H54 (cell line): ENCODE measurements around the gene PDZK1IP1.
"Not testable (repeated sequence)": the region's sequence is repeated elsewhere in the genome, so short reads cannot be mapped to it uniquely, and the experiment has no call there.

ENCODE experiments used
- DNase-seq: peaks from one replicate; pipeline ENCODE4 v3.0.0; 2011; ENCODE audit warnings: low spot score, mixed read lengths; ENCODE audit not compliant: insufficient read length
- FAIRE-seq: peaks from 3 replicates; lab custom pipeline; 2011; peaks lifted over from hg19 to GRCh38; lab: Jason Lieb, UNC
- POLR2A ChIP-seq: IDR thresholded peaks from 2 replicates; pipeline ENCODE4 v1.6.1; 2011; ENCODE audit warnings: low read depth, mild to moderate bottlenecking, low read length

PDZK1IP1 gene

DNA sequence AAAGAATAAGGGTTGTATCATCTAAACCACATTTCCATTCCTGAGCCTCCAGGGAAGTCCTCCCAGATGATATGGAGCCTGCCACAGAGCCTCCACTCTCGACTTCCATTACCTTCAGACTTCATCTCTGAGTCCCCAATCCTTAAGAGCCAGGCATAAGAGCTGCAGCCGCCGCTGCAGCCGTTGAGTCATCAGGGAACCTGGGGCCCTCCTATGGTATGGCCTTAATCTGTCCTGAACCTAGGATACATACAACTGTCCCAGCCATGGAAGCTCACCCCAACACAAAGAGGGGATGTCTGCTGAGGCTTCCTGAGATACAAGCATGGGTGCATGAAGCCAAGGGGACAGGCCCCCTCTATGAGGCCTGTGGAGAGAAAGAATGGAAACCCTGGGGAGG, 25.9 kb upstream of the PDZK1IP1 start:
- no peak for FAIRE-seq
- TF ChIP-seq POLR2A: no peak
- DNase-seq: no peak

DNA sequence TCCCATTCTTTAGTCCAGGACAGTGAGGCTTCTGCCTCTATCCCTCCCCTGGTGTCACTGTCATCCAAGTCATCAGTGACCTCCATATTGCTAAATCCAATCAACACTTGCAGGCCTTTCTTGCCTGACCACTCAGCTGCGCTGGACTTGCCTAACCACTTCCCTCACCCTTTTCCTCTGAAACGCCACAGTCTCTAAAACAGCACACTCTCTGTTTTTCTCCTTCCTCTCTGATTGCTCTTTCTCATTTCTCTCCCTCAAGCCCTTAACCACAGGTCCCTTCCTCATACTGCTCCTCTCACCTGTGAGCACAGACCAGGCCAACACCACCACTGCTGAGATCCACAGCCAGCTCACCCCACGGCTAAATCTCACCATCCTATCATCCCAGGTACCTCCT, 24.7 kb upstream of the PDZK1IP1 start:
- no peak for FAIRE-seq
- DNase-seq: no peak
- no peak for TF ChIP-seq POLR2A

DNA sequence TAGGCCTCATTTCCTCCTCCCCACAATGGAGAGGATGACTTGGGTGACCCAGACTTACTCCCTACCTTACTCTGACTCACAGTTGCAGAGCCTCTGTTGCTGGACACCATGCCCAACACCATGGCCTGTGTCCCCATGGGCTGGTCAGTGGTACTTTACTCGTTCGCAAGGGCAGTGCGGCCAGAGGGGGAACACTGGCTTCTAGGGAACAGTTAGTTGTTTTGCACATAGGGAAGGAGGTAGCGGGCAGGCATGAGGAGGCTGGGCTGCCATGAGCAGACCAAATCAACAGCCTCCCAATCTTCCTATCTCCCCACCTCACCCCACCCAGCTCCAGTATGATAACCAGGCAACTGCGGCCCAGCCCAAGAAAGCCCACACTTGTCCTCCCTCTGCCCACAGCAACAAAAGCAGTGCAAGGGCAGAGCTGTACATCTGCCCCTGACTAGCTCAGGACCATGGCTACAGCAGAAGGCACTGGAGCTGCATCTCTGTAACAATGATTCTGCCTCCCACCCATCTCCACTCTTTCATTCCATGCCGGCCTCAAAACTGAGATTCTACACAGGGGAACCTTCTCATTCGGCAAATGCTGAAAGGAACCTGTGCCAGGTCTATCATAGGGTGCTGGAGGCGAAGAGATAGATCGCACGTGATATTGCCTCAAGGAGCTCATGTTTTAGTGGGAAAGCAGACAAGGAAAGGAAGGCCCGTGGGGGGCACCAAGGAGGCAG, 23.6 kb upstream of the PDZK1IP1 start:
- DNase-seq (no peak), FAIRE-seq (no peak)
- no peak for TF ChIP-seq POLR2A

DNA sequence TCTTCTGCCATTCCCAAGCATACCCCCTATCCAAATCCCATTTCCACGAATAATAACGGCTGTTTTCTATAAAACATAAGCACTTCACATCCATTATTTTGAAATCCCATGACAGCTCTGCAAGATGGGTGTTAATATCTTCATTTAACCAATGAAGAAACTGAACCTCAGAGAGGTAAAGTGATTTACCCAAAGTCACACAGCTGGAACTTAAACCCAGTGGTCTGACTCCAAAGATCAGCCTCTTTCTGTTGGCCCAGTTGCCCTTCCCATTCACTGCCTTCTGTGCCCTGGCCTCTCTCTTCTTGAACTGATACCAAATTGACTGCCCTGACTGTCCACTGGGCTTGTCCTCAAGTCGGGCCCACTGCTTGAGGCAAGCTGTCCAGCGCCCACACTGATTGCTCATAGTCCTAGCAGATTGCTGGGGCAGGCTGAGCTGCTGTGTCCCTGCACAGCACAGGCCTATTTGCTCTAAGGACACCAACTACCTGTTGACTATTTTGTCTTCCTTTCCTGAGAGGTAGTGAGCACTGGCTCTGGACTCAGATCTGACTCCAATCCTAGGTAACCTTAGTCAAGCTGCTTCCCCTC, 22.9 kb upstream of the PDZK1IP1 start:
- no peak for DNase-seq
- no peak for FAIRE-seq
- no peak for TF ChIP-seq POLR2A

DNA sequence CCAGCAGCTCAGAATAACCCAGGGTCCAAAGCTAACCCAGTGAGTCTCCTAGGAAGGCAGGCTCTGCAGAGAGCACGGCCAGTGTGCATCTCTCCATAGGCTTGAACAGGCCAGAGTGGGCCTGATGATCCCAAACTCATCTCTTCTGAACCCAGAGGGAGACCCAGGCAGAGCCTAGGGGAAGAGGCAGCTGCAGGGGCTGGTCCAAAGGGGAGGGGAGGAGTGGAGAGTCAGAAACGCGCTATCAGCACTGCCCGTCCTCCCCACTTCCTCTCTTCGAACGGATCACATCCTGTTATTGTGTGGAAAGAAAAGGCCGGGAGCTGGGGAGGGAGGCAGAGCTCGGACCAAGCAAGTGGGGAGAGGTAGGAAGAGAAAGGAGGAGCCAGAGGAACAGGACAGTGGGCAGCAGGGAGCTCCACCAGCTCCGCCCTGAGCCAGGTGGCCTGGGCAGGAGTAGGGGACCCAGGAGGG, 22.0 kb upstream of the PDZK1IP1 start:
- TF ChIP-seq POLR2A: no peak
- DNase-seq (no peak), FAIRE-seq (no peak)

DNA sequence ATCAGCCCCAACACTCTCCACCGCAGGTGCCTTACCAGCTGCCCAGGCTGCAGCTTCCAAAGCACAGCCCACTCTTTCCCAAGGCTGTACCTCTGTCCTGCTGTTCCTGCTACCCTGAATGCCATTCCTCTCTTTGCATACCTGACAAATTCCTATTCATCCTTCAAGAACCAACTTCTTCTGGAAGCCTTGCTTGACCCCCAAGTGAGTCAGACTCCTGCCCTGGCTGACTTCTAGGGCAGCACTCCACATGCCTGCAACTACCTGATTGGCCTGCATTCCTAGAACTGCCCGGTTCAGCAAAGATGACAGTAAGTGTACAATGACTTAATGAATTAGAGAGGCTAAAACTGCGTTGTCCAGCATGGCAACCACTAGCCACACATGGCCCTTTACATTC, 20.8 kb upstream of the PDZK1IP1 start:
- no peak for DNase-seq
- TF ChIP-seq POLR2A: no peak
- no peak for FAIRE-seq

DNA sequence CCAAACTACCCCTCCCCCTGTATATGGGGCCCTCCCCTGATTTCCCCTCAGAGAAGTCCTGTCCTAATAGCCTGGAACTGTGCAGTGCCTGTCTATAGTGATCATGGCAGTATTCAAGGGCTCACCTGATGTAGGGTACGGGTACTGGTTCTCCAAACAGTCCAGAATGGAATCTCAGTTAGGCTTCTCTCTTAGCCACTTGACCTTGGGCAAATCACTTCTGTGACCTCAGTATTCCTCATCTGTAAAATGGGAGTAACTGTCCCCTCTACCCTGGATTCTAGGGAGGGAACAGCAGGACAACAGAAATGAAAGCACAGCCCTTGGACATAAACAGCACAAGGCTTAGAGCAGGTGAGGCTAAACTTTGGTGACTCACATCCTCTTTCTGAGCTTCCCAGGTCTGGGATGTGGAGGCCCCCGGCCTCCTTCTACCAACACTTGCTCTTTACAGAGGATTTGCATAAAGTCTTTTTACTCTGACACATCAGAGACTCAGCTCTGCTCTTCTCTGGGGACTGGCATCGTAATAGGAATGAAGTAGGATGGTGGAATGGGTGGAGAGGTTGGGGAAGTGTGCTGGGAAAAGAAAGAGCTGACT, 20.0 kb upstream of the PDZK1IP1 start:
- no peak for FAIRE-seq

DNA sequence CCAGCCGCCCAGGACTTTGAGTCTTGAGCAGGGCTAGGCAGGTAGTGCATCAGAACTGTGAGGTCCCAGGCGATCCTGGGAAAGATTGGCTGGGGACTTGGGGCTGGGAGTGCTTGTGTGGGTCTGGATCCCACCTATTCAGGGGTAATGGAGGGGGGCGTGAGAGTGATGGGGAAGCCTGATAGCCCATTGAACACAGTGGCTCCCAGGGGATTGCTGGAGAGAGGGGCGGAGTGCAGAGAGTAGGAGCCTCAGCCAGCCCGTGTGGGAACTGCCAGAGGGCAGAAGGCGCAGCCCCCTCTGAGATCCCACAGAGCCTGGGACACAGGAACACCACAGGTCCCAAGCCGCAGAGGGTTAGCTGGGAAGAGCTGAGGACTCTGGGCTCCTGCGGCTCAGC, 19.3 kb upstream of the PDZK1IP1 start:
- no peak for FAIRE-seq
- TF ChIP-seq POLR2A: no peak
- no peak for DNase-seq

More for the DNA sequence above, 20.0 kb upstream of the PDZK1IP1 start:
- no peak for TF ChIP-seq POLR2A
- no peak for DNase-seq

DNA sequence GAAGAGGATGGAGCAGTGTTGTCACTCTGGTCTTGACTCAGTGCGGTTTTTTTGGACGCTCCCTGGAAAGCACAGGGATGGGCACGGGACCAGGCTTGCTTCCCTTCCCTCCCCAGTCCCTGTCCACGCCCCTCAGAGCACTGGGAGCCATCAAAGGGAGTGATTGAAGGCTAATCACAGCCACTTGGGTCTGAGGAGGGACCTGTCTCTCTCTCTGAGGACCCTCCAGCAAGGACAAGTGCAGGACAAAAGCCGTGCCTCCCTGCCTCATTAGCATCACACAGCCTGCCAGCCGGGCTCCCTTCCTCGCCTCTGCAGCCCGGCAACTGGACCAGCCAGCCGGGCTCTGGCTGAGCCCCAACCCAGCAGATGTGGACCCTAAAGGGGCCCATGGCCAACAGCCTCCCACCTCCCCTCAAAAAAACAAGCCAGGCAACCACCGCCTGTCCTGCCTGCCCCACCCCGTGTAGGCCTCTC, 18.6 kb upstream of the PDZK1IP1 start:
- DNase-seq (no peak), FAIRE-seq (no peak)
- TF ChIP-seq POLR2A: no peak

DNA sequence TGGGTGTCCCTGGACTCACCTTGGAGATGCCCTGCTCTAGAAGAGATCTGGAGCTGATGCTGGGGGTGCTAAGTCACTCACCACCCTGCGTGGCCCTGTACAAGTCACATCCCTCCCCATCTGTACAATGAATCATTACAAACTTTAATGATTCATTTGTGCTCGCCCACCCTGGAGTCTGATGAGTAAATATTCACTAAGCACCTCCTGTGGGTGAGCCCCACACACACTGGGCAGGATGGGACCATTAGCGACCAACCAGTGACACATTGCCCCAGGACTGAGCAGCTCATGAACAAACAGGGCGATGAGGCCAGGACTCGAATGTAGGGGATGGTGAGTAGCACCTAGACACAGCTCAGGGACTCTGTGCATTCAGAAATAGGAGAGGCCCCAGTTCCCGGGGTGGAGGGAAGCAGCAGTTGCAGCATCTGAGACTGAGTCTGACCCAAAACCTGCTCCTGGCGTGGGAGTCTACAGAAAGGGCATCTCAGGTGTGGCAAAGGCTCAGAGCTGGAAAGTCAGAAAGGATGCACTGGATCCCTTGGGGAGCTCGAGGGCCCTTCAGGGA, 18.1 kb upstream of the PDZK1IP1 start:
- FAIRE-seq (no peak), DNase-seq (no peak)
- no peak for TF ChIP-seq POLR2A

DNA sequence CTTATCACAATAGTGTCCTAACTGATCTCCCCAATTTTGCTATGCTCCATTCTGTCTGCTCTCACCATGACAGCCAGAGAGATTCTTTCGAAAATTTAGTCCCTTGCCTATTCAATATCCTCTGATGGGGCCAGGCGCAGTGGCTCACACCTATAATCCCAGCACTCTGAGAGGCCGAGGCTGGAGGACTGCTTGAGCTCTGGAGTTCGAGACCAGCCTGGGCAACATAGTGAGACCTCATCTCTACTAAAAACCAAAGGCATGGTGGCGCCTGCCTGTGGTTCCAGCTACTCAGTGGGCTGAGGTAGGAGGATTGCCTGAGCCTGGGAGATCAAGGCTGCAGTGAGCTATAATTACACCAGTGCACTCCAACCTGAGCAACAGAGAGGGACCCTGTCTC, 16.1 kb upstream of the PDZK1IP1 start:
- FAIRE-seq (no peak), DNase-seq (no peak)
- TF ChIP-seq POLR2A: no peak

DNA sequence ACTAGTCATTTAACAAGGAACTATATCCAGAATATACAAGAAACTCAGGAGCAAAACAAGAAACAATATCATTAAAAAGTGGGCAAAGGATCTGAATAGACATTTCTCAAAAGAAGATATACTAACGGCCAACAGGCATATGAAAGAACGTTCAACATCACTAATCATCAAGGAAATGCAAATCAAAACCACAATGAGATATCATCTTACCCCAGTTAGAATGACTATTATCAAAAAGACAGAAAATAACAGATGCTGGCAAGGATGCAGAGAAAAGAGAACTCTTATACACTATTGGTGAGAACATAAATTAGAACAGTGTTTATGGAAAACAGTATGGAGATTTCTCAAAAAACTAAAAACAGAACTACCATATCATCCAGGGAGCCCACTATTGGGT, 13.7 kb upstream of the PDZK1IP1 start:
- not testable (repeated sequence) for DNase-seq, FAIRE-seq

DNA sequence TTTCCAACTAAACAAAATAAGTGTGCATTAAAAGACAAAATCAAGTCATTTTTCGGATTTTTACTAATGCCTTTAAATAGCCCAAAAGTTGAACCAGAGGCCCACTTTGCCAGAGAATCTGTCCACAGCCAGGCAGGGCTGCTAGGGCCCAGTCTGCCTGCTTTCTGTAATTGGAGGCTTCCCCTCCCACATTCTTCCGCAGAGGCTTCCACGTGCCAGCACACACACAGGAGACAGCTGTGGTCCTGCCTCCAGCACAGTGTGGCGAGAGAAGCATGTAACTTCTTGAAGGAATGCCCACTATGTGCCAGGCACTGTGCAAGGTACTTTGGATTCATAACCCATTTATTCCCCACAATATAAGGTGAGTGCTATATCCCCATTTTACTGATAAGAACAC, 11.3 kb upstream of the PDZK1IP1 start:
- DNase-seq (no peak), FAIRE-seq (no peak)
- TF ChIP-seq POLR2A: no peak

DNA sequence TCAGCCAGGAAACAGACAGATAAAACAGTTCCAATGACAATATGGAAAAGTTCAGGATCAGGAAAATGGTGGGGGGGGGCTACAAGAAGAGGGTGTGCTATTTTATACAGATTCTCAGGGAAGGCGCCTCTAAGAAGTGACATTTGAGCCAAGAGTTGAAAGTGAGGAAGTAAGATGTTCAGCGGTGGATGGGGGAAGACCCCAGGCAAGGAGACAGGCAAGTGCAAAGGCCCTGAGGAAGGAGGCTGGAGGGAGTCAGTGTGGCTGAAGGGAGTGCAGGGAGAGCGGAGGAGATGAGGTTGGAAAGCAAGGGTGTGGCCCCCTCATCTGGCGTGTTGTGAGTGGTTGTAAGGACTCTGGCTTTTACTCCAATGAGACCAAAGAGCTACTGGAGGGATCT, 8.4 kb upstream of the PDZK1IP1 start:
- FAIRE-seq: no peak
- TF ChIP-seq POLR2A: no peak
- DNase-seq: no peak
